HEK293 (cell line): ENCODE measurements around the gene ARL8B.

Experiments used
- AEBP2 ChIP-seq: fragments of 450-650 bp; formaldehyde crosslinking; IDR thresholded peaks from 2 replicates; pipeline ENCODE4 v1.5.1; 2016; ENCODE audit warnings: missing biosample characterization, missing genetic modification characterization, borderline replicate concordance
- EGR2 ChIP-seq: fragments of 450-650 bp; formaldehyde crosslinking; IDR thresholded peaks from 2 replicates; pipeline ENCODE4 v1.5.1; 2016; ENCODE audit warnings: low read depth, missing biosample characterization, missing genetic modification characterization
- GLI2 ChIP-seq: fragments of 450-650 bp; formaldehyde crosslinking; IDR thresholded peaks from 2 replicates; pipeline ENCODE4; 2017; ENCODE audit warnings: missing biosample characterization, missing genetic modification characterization, low read depth, borderline replicate concordance
- GLIS2 ChIP-seq: fragments of 450-650 bp; formaldehyde crosslinking; IDR thresholded peaks from 2 replicates; pipeline ENCODE4 v1.5.1; 2016; ENCODE audit warnings: missing biosample characterization, missing genetic modification characterization
- MEIS1 ChIP-seq: sonication (generic); formaldehyde crosslinking; IDR thresholded peaks from 2 replicates; pipeline ENCODE4 v1.8.1; 2022; ENCODE audit warnings: missing genetic modification reagents, mild to moderate bottlenecking, borderline replicate concordance
- PRDM1 ChIP-seq: fragments of 450-650 bp; formaldehyde crosslinking; IDR thresholded peaks from 2 replicates; pipeline ENCODE4; 2016; ENCODE audit warnings: missing biosample characterization, missing genetic modification characterization
- SP3 ChIP-seq: fragments of 450-650 bp; formaldehyde crosslinking; IDR thresholded peaks from 2 replicates; pipeline ENCODE4 v1.5.1; 2016; ENCODE audit warnings: missing biosample characterization, missing genetic modification characterization
- YY1 ChIP-seq: fragments of 450-650 bp; formaldehyde crosslinking; IDR thresholded peaks from 2 replicates; pipeline ENCODE4 v1.5.1; 2018; ENCODE audit warnings: missing biosample characterization, missing genetic modification characterization
- ZBTB6 ChIP-seq: fragments of 450-650 bp; formaldehyde crosslinking; IDR thresholded peaks from 2 replicates; pipeline ENCODE4 v1.5.1; 2017; ENCODE audit warnings: missing biosample characterization, missing genetic modification characterization
- ZFP41 ChIP-seq: fragments of 450-650 bp; formaldehyde crosslinking; IDR thresholded peaks from 2 replicates; pipeline ENCODE4 v1.5.1; 2016; ENCODE audit warnings: missing biosample characterization, missing genetic modification characterization, borderline replicate concordance
- ZNF133 ChIP-seq: fragments of 450-650 bp; formaldehyde crosslinking; IDR thresholded peaks from 2 replicates; pipeline ENCODE4 v1.5.1; 2016; ENCODE audit warnings: missing biosample characterization, missing genetic modification characterization
- ZNF155 ChIP-seq: fragments of 450-650 bp; formaldehyde crosslinking; IDR thresholded peaks from 2 replicates; pipeline ENCODE4 v1.5.1; 2016; ENCODE audit warnings: missing biosample characterization, missing genetic modification characterization
- ZNF175 ChIP-seq: fragments of 450-650 bp; formaldehyde crosslinking; IDR thresholded peaks from 2 replicates; pipeline ENCODE4 v1.5.1; 2016; ENCODE audit warnings: missing biosample characterization, missing genetic modification characterization
- ZNF2 ChIP-seq: fragments of 450-650 bp; formaldehyde crosslinking; IDR thresholded peaks from 2 replicates; pipeline ENCODE4 v1.5.1; 2016; ENCODE audit warnings: missing biosample characterization, missing genetic modification characterization
- ZNF239 ChIP-seq: fragments of 450-650 bp; formaldehyde crosslinking; IDR thresholded peaks from 2 replicates; pipeline ENCODE4 v1.5.1; 2016; ENCODE audit warnings: missing biosample characterization, missing genetic modification characterization
- ZNF292 ChIP-seq: fragments of 450-650 bp; formaldehyde crosslinking; IDR thresholded peaks from 2 replicates; pipeline ENCODE4 v1.5.1; 2016; ENCODE audit warnings: low read depth, missing biosample characterization, missing genetic modification characterization, borderline replicate concordance
- ZNF416 ChIP-seq: fragments of 450-650 bp; formaldehyde crosslinking; IDR thresholded peaks from 2 replicates; pipeline ENCODE4 v1.5.1; 2016; ENCODE audit warnings: missing biosample characterization, missing genetic modification characterization
- ZNF558 ChIP-seq: fragments of 450-650 bp; formaldehyde crosslinking; IDR thresholded peaks from 2 replicates; pipeline ENCODE4 v1.5.1; 2016; ENCODE audit warnings: missing biosample characterization, missing genetic modification characterization
- ZNF600 ChIP-seq: fragments of 450-650 bp; formaldehyde crosslinking; IDR thresholded peaks from 2 replicates; pipeline ENCODE4 v1.5.1; 2016; ENCODE audit warnings: missing biosample characterization, missing genetic modification characterization
- ZNF629 ChIP-seq: fragments of 450-650 bp; formaldehyde crosslinking; IDR thresholded peaks from 2 replicates; pipeline ENCODE4 v1.5.1; 2017; ENCODE audit warnings: missing biosample characterization, missing genetic modification characterization
- ZNF664 ChIP-seq: fragments of 450-650 bp; formaldehyde crosslinking; IDR thresholded peaks from 2 replicates; pipeline ENCODE4 v1.5.1; 2016; ENCODE audit warnings: missing biosample characterization, missing genetic modification characterization
- ZNF747 ChIP-seq: fragments of 450-650 bp; formaldehyde crosslinking; IDR thresholded peaks from 2 replicates; pipeline ENCODE4 v1.5.1; 2016; ENCODE audit warnings: missing biosample characterization, missing genetic modification characterization
- ZNF792 ChIP-seq: fragments of 450-650 bp; formaldehyde crosslinking; IDR thresholded peaks from 2 replicates; pipeline ENCODE4 v1.5.1; 2016; ENCODE audit warnings: missing biosample characterization, missing genetic modification characterization
- ZNF830 ChIP-seq: fragments of 450-650 bp; IDR thresholded peaks from 2 replicates; pipeline ENCODE4 v1.5.0; 2018; ENCODE audit warnings: missing biosample characterization, missing genetic modification characterization, low read depth, mild to moderate bottlenecking, moderate library complexity
- ZSCAN30 ChIP-seq: fragments of 450-650 bp; IDR thresholded peaks from 2 replicates; pipeline ENCODE4 v1.5.1; 2018; ENCODE audit warnings: missing biosample characterization, mild to moderate bottlenecking, missing genetic modification characterization, moderate library complexity
- TF ChIP-seq, protein P1 (sequence below): fragments of 450-650 bp; formaldehyde crosslinking; IDR thresholded peaks from 2 replicates; pipeline ENCODE4 v1.5.1; 2016; ENCODE audit warnings: missing biosample characterization, missing genetic modification characterization
- TF ChIP-seq, protein P2 (sequence below): fragments of 450-650 bp; formaldehyde crosslinking; IDR thresholded peaks from 2 replicates; pipeline ENCODE4 v1.5.1; 2016; ENCODE audit warnings: missing biosample characterization, missing genetic modification characterization
- TF ChIP-seq, protein P3 (sequence below): fragments of 450-650 bp; formaldehyde crosslinking; IDR thresholded peaks from 2 replicates; pipeline ENCODE4 v1.5.1; 2016; ENCODE audit warnings: missing biosample characterization, missing genetic modification characterization
- TF ChIP-seq, protein P4 (sequence below): fragments of 450-650 bp; formaldehyde crosslinking; IDR thresholded peaks from 2 replicates; pipeline ENCODE4 v1.5.1; 2016; ENCODE audit warnings: missing biosample characterization, missing genetic modification characterization, borderline replicate concordance
- TF ChIP-seq, protein P5 (sequence below): fragments of 450-650 bp; formaldehyde crosslinking; optimal IDR thresholded peaks from 2 replicates; pipeline ENCODE3; 2016; ENCODE audit warnings: missing biosample characterization, mild to moderate bottlenecking, missing genetic modification characterization

ARL8B gene

DNA sequence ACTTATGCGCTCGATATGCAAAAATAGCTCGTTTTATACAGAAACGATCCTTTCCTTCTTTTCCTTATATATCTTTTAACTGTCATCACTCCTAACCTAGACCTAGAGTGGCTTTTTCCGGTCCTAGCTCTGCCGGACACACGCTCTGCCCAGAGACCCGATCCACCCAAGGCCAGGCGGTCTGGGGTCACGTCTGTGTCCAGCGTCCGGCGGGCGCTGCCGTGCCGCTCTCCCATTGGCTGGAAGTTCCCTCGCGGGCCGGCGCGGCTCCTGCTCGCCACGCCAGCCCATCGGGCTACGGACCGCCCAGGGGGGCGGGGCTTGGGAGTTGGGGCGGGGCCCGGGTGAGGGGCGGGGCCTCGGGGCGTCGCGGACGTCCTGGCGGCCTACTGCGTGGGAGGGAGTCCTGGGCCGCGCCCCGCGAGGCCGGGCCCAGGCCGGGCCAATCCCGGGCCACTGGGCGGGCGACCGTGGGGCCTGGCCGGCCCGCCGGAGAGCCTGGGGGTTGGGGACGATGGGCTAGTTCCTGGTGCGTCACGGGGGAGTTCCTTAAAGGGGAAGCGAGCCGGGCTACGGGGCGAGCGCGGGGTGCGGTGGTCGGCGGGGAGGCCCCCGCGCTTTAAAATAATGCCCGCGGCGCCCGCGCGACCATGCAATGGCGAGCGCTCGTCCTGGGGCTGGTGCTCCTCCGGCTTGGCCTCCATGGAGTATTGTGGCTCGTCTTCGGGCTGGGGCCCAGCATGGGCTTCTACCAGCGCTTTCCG, 65.2 kb downstream of the ARL8B start, which contains the start of gene EDEM1 (continued):
- TF ChIP-seq GLI2 (tag by site-specific recombination) (no peak), ZNF155 (tag by site-specific recombination) (no peak), ZNF629 (tag by site-specific recombination) (0 out of 2 replicates have a peak, but pooled peaks have one; percentile 35), ZNF747 (no peak), SP3 (tag by site-specific recombination) (peak; percentile 58), GLIS2 (tag by site-specific recombination) (peak; percentile 91), MEIS1 (no peak), ZNF239 (tag by site-specific recombination) (no peak), ZBTB6 (tag by site-specific recombination) (no peak), ZNF175 (no peak), EGR2 (tag by site-specific recombination) (no peak), ZNF600 (tag by site-specific recombination) (peak; percentile 9; the same call in 1 of the 2 replicates), ZNF792 (tag by site-specific recombination) (no peak), ZNF830 (tag by site-specific recombination) (no peak), AEBP2 (tag by site-specific recombination) (no peak), ZNF133 (tag by site-specific recombination) (no peak), PRDM1 (no peak), ZNF292 (tag by site-specific recombination) (no peak), ZNF2 (tag by site-specific recombination) (0 out of 2 replicates have a peak, but pooled peaks have one; percentile 24), ZNF416 (tag by site-specific recombination) (no peak), YY1 (tag by site-specific recombination) (peak; percentile 46; the same call in 1 of the 2 replicates), ZNF558 (tag by site-specific recombination) (no peak), ZNF664 (no peak), ZSCAN30 (no peak), ZFP41 (tag by site-specific recombination) (no peak)
- TF ChIP-seq, protein P1, sequence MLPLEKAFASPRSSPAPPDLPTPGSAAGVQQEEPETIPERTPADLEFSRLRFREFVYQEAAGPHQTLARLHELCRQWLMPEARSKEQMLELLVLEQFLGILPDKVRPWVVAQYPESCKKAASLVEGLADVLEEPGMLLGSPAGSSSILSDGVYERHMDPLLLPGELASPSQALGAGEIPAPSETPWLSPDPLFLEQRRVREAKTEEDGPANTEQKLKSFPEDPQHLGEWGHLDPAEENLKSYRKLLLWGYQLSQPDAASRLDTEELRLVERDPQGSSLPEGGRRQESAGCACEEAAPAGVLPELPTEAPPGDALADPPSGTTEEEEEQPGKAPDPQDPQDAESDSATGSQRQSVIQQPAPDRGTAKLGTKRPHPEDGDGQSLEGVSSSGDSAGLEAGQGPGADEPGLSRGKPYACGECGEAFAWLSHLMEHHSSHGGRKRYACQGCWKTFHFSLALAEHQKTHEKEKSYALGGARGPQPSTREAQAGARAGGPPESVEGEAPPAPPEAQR (tag by site-specific recombination) = no peak
- TF ChIP-seq, protein P2, sequence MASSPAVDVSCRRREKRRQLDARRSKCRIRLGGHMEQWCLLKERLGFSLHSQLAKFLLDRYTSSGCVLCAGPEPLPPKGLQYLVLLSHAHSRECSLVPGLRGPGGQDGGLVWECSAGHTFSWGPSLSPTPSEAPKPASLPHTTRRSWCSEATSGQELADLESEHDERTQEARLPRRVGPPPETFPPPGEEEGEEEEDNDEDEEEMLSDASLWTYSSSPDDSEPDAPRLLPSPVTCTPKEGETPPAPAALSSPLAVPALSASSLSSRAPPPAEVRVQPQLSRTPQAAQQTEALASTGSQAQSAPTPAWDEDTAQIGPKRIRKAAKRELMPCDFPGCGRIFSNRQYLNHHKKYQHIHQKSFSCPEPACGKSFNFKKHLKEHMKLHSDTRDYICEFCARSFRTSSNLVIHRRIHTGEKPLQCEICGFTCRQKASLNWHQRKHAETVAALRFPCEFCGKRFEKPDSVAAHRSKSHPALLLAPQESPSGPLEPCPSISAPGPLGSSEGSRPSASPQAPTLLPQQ = peak; percentile 97
- TF ChIP-seq, protein P3, sequence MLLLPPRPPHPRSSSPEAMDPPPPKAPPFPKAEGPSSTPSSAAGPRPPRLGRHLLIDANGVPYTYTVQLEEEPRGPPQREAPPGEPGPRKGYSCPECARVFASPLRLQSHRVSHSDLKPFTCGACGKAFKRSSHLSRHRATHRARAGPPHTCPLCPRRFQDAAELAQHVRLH = no peak
- TF ChIP-seq, protein P4, sequence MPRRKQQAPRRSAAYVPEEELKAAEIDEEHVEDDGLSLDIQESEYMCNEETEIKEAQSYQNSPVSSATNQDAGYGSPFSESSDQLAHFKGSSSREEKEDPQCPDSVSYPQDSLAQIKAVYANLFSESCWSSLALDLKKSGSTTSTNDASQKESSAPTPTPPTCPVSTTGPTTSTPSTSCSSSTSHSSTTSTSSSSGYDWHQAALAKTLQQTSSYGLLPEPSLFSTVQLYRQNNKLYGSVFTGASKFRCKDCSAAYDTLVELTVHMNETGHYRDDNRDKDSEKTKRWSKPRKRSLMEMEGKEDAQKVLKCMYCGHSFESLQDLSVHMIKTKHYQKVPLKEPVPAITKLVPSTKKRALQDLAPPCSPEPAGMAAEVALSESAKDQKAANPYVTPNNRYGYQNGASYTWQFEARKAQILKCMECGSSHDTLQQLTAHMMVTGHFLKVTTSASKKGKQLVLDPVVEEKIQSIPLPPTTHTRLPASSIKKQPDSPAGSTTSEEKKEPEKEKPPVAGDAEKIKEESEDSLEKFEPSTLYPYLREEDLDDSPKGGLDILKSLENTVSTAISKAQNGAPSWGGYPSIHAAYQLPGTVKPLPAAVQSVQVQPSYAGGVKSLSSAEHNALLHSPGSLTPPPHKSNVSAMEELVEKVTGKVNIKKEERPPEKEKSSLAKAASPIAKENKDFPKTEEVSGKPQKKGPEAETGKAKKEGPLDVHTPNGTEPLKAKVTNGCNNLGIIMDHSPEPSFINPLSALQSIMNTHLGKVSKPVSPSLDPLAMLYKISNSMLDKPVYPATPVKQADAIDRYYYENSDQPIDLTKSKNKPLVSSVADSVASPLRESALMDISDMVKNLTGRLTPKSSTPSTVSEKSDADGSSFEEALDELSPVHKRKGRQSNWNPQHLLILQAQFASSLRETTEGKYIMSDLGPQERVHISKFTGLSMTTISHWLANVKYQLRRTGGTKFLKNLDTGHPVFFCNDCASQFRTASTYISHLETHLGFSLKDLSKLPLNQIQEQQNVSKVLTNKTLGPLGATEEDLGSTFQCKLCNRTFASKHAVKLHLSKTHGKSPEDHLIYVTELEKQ (tag by site-specific recombination) = no peak
- TF ChIP-seq, protein P5, sequence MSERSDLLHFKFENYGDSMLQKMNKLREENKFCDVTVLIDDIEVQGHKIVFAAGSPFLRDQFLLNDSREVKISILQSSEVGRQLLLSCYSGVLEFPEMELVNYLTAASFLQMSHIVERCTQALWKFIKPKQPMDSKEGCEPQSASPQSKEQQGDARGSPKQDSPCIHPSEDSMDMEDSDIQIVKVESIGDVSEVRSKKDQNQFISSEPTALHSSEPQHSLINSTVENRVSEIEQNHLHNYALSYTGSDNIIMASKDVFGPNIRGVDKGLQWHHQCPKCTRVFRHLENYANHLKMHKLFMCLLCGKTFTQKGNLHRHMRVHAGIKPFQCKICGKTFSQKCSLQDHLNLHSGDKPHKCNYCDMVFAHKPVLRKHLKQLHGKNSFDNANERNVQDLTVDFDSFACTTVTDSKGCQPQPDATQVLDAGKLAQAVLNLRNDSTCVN (tag by site-specific recombination) = peak; percentile 69
